Measurements from ENCODE around the gene ACLY.

DNA sequence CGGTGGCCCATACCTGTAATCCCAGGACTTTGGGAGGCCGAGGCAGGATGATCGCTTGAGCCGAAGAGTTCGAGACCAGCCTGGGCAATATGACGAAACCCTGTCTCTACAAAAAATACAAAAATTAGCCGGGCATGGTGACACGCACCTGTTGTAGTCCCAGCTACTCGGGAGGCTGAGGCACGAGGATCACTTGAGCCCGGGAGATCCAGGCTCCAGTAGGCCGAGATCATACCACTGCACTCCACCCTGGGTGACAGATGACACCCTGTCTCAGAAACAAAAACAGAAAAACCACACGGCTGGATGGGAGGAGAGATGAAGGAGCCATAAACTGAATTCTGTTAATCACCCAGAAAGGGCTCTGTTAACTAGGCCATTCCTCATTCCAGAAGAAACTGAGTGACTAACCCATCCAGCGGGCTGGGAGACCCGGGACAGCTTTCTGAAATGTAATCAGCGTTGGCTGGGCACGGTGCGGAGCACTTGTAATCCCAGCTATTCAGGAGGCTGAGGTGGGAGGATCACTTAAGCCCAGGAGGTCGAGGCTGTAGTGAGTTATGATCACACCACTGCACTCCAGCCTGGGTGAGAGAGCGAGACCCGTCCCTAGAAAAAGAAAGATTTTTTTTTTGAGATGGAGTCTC, 82.1 kb downstream of the ACLY start:
- TF ChIP-seq GATA2 (IDR thresholded peaks at IDR 0.05; ENCODE audit: low read depth, low read length) (no peak), GATA3 (IDR thresholded peaks at IDR 0.05; ENCODE audit: low read depth, low read length) (no peak)

Measured in SH-SY5Y (cell line).